Vagina (tissue), 2 donors: Measurements from ENCODE around the gene KCNS1.

Experiments
- CTCF ChIP-seq, 3 experiments: fragments of 450-650 bp in 2 of 3; fragments of 200-600 bp in 1 of 3; sonication (generic) in 1 of 3; IDR thresholded peaks; one replicate each; pipeline ENCODE4 v1.5.1; 2017 to 2019; ENCODE audit warnings: antibody characterized with exemption in 3 of 3, mild to moderate bottlenecking in 2 of 3, moderate library complexity in 2 of 3
- POLR2A ChIP-seq, 2 donors: fragments of 450-650 bp; IDR thresholded peaks; one replicate each; pipeline ENCODE4 v1.6.1; 2017; ENCODE audit warnings: antibody characterized with exemption in 2 of 2, mild to moderate bottlenecking in 2 of 2, moderate library complexity in 2 of 2
- POLR2AphosphoS5 ChIP-seq, 2 donors: sonication (generic); formaldehyde crosslinking; IDR thresholded peaks; one replicate each; pipeline ENCODE4 v1.9.0; 2017; ENCODE audit warnings: antibody characterized with exemption in 2 of 2, mild to moderate bottlenecking in 2 of 2, low read depth in 1 of 2; ENCODE audit not compliant: insufficient read depth in 1 of 2

DNA sequence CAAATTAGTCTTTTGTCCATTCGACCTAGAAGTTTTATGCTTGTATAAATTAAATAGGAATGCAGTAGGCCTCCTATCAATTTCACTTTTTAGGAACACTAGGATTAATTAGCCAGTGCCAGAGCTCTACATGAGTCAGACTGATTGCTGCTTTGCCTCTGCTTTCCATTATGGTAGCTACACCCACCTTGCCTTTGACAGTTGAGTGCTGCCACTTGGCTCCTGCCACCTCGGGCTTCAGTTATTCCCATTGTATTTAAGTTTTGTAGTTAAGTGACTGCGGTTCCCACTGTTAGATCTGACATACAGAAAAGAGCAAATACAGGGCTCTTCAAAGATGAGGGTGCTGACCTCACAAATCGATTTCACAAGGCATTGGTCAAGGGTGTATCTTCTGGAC, 39.9 kb upstream of the KCNS1 start:
- TF ChIP-seq CTCF (IDR thresholded peaks at IDR 0.05): no peak
- no peak for TF ChIP-seq POLR2AphosphoS5 (IDR thresholded peaks at IDR 0.05; ENCODE audit: insufficient read depth in 1 of 2, low read depth in 1 of 2)
- TF ChIP-seq POLR2A (IDR thresholded peaks at IDR 0.05): no peak
